GM15510 (cell line): ENCODE data around the gene GAD1.

Experiments used
- POLR2A ChIP-seq: IDR thresholded peaks from 3 replicates; pipeline ENCODE4 v1.6.1; 2011; ENCODE audit warnings: borderline replicate concordance; ENCODE audit not compliant: insufficient read length; ENCODE audit errors: extremely low read depth

GAD1 gene

GRCh38 chr2:170822290-170823087 lies 5.8 kb downstream of the GAD1 start:
- TF ChIP-seq POLR2A = no peak

- no peak for TF ChIP-seq POLR2A
These were observed 6.6 kb downstream of the GAD1 start for GRCh38 chr2:170823088-170823897.

- no peak for TF ChIP-seq POLR2A
These were observed 7.2 kb downstream of the GAD1 start for GRCh38 chr2:170823898-170824215.

DNA sequence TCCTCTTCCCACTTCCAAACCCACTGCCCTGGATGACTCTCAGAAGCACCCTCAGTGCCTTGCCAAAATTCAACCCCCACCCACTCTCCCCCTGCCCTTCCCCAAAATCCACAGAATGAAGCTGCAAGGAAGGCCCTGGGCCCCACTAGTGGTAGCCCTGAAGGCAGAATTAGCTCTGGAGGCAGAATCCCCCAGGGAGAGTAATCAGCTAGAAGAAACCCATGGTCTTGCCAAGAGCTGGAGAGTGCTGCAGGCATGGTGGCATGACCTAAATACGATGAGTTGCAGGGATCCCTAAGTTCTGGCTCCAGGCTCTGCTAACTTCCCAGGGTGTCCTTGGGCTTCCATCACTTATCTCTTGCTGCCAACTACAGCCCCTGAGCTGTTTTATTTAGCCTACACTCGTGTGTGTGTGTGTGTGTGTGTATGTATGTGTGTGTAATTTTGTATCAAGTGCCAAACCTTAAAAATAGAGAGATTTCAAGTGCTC lies 7.9 kb downstream of the GAD1 start:
- no peak for TF ChIP-seq POLR2A

- TF ChIP-seq POLR2A = no peak
These were observed 11.3 kb downstream of the GAD1 start for GRCh38 chr2:170827841-170828532.

DNA sequence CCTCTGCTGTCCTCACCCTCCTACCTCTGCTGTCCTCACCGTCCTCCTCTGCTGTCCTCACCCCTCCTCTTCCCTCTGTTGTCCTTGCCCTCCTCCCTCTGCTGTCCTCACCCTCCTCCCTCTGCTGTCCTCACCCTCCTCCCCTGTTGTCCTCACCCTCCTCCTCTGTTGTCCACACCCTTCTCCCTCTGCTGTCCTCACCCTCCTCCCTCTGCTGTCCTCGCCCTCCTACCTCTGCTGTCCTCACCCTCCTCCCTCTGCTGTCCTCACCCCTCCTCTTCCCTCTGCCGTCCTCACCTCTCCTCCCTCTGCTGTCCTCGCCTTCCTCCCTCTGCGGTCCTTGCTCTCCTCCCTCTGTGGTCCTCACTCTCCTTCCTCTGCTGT lies 11.8 kb downstream of the GAD1 start:
- no peak for TF ChIP-seq POLR2A

DNA sequence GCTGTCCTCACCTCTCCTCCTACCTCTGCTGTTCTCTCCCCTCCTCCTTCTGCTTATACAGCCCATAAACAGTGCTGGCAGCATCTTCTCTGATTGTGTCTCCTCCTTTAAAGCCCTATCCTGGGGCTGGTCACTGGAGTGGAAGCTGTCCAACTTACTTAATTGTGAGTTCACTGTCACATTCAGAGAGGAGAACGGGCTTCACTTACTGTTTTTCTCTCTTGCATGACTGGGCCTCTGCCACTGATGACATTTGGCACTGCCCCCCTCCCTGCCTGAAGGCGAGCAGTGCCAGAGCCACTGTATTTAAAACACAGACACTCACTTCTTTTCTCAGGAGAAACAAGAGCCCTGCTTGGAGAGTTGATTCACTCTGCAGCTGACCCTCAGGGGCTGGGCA lies 12.3 kb downstream of the GAD1 start:
- no peak for TF ChIP-seq POLR2A

DNA sequence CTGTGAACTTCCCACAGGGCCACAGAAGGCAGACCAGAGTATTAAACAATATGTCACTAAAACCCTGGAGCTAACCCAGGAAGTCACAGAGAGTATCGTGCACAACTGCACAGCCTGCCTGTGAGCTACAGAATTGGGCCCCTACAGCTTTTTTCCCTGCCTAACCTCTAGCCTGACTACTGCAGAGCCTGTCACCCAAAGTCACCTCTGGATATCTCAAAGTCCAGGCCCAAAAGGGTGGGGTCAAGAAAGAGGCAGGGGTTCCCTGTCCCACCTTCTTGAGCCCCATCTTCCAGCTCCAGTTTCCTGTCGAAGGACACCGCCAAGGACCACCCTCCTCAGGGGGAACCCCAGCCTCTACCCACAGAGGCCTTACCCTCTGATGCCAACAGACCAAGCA lies 13.5 kb downstream of the GAD1 start:
- TF ChIP-seq POLR2A = no peak

- no peak for TF ChIP-seq POLR2A
These were observed 14.4 kb downstream of the GAD1 start for GRCh38 chr2:170831115-170831514.

DNA sequence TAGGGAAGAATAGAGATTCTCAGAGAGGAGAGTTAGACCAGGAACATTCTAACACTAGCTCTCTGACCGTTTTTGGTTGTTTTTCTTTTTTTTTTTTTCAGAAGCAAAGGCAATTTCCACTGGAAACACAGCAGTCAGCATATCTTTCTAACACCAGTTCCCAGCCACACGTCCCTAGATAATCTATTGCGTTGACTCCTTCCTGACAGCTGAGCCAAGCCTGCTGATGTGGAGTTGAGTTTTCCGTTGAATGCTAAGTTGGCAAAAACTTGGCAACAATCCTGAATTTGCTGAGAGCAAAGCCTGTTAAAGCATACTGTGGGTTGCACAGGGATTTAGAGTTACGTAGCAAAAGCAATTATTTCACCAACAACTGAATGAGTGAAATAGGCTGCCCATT lies 19.3 kb downstream of the GAD1 start:
- TF ChIP-seq POLR2A = no peak

DNA sequence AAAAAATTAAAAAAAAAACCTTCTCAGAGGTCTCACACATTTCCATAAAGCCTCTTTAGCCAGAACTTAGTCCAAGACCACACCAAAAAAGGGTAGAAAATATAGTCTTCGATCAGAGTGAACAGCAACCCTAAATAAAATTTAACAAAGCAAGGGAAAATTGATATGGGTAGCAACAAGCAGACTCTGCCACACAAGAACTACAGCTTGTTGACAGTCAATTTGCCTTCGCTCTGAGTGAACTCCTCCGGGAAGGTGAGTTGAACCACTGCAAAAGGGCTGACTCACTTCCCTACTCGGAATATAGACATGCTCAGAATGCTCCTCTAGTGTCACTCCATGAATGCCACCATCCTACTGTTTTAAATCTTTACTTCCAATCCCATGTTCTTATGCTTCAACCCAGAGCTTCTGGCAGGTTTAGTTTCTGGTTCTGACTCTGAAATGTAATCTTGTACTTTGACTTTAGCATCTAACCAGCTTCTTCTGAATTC lies 24.1 kb downstream of the GAD1 start:
- TF ChIP-seq POLR2A = no peak

- TF ChIP-seq POLR2A = no peak
These were observed 26.1 kb downstream of the GAD1 start for GRCh38 chr2:170842785-170843184.

DNA sequence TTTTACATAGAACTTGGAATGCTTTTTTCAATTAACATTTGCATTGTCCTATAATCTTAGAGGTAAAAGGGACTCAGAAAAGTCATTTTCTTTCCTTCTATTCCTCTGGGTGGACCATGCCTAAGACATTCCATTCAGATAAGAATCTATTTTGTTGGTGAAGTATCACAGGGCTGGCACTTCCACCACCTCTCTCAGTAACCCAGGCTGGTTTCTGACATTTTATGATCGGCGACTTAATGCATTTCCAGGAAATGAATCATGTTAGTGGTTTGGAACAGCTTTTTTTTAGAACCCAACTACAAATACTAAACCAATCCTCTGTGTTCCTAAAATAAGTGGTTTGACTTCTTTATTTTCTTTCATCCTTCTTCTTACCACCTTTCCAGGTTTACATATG lies 27.0 kb downstream of the GAD1 start:
- TF ChIP-seq POLR2A = no peak

GRCh38 chr2:170845343-170845742 lies 28.7 kb downstream of the GAD1 start:
- TF ChIP-seq POLR2A = no peak

GRCh38 chr2:170846314-170846713 lies 29.6 kb downstream of the GAD1 start:
- TF ChIP-seq POLR2A = no peak

DNA sequence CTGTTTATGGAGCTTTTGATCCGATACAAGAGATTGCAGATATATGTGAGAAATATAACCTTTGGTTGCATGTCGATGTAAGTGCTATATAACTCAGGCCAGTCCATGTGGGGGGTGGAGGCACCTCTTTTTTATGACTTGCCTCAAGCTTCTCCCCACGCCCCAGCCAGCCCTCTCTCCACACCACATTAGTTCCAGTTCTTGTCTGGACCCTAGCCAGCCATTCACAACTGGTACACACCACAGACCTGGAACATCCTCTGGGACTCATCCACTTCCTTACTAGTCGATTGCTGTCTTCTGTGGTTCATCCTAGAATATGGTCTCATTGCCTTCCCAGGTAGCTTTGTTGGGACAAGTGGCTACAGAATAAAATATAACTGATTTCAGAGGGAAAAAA lies 31.0 kb downstream of the GAD1 start:
- TF ChIP-seq POLR2A = no peak

- TF ChIP-seq POLR2A = no peak
These were observed 31.9 kb downstream of the GAD1 start for GRCh38 chr2:170848587-170848986.
